ENCODE results near the gene LINGO4. TPM values are rescaled to one million over a fixed set of nuclear protein-coding genes. Genes with fewer than 3 reads are reported as not detected.

The LINGO4 gene
- total RNA-seq, 1 donor = under 0.01 TPM

GRCh38 chr1:151762941-151763921 lies 42.0 kb downstream of the LINGO4 start, which contains the start of gene MRPL9:
MRPL9 (minus strand) TSS chr1:151763496; CDS start chr1:151763479, 17 bp downstream.
- Histone ChIP-seq H3K4me3 (ENCODE audit: low read length) (peak within 1 kb of the TSS; percentile 60), H3K4me1 (ENCODE audit: insufficient read depth, low read length) (peaks cover 18% of the 10 kb centered on the region), H3K27me3 (ENCODE audit: insufficient read depth, low read length) (no peaks in the 10 kb centered on the region), H3K9me3 (ENCODE audit: low read depth, low read length) (no peaks in the 10 kb centered on the region)

- Histone ChIP-seq H3K27me3 (ENCODE audit: insufficient read depth, low read length) (no peaks in the 10 kb centered on the region), H3K9me3 (ENCODE audit: low read depth, low read length) (no peaks in the 10 kb centered on the region), H3K4me3 (ENCODE audit: low read length) (no peak overlapping the region), H3K4me1 (ENCODE audit: insufficient read depth, low read length) (peaks cover 22% of the 10 kb centered on the region)
These were observed 44.4 kb downstream of the LINGO4 start for GRCh38 chr1:151760597-151761385.

GRCh38 chr1:151759241-151759640 lies 46.0 kb downstream of the LINGO4 start:
- Histone ChIP-seq H3K9me3 (ENCODE audit: low read depth, low read length) (no peaks in the 10 kb centered on the region), H3K27me3 (ENCODE audit: insufficient read depth, low read length) (no peaks in the 10 kb centered on the region), H3K4me1 (ENCODE audit: insufficient read depth, low read length) (peaks cover 20% of the 10 kb centered on the region), H3K4me3 (ENCODE audit: low read length) (no peak overlapping the region)

- Histone ChIP-seq H3K9me3 (ENCODE audit: low read depth, low read length) (no peaks in the 10 kb centered on the region), H3K27me3 (ENCODE audit: insufficient read depth, low read length) (no peaks in the 10 kb centered on the region), H3K4me3 (ENCODE audit: low read length) (no peak overlapping the region), H3K4me1 (ENCODE audit: insufficient read depth, low read length) (peaks cover 4% of the 10 kb centered on the region)
These were observed 48.9 kb downstream of the LINGO4 start for GRCh38 chr1:151756291-151756690.

Other genes with a start within 250 kb of the LINGO4 start
- gene SNX27, start 193.4 kb downstream of the LINGO4 start, total RNA-seq = 26.7 TPM
- gene CELF3, start 88.6 kb downstream of the LINGO4 start, total RNA-seq = not detected
- not detected for gene RIIAD1, start 83.9 kb downstream of the LINGO4 start, total RNA-seq
- 78.4 TPM for gene MRPL9, start 41.9 kb downstream of the LINGO4 start, total RNA-seq
- gene TDRKH, start 14.9 kb downstream of the LINGO4 start, total RNA-seq = 1.2 TPM
- gene RORC, start 26.4 kb upstream of the LINGO4 start, total RNA-seq = 1.7 TPM
- gene C2CD4D, start 34.4 kb upstream of the LINGO4 start, total RNA-seq = 0.21 TPM
- not detected for gene THEM5, start 48.3 kb upstream of the LINGO4 start, total RNA-seq
- 16.0 TPM for gene THEM4, start 104.1 kb upstream of the LINGO4 start, total RNA-seq
- gene S100A10, start 188.4 kb upstream of the LINGO4 start, total RNA-seq = 113 TPM
- 63.4 TPM for gene S100A11, start 231.6 kb upstream of the LINGO4 start, total RNA-seq

Data from mononuclear cell (primary cell).